K562 (cell line): ENCODE data around the gene DPH1. TPM values are rescaled to one million over a fixed set of nuclear protein-coding genes. Genes with fewer than 3 reads are reported as not detected.

ENCODE experiments used
- BHLHE40 ChIP-seq: IDR thresholded peaks from 2 replicates; pipeline ENCODE4 v1.6.1; 2011; ENCODE audit warnings: low read length, improper control_type of control experiment
- CHD4 ChIP-seq: fragments of 200-600 bp; sonication (generic); IDR thresholded peaks from 3 replicates; pipeline ENCODE4 v1.6.1; 2012; ENCODE audit warnings: low read depth, mild to moderate bottlenecking, mixed read lengths, low read length, inconsistent platforms; ENCODE audit not compliant: insufficient read depth, insufficient replicate concordance, poor library complexity, severe bottlenecking
- DEAF1 ChIP-seq: fragments of 450-650 bp; formaldehyde crosslinking; IDR thresholded peaks from 2 replicates; pipeline ENCODE4 v1.4.0; 2020; ENCODE audit warnings: mild to moderate bottlenecking, moderate library complexity
- HMBOX1 ChIP-seq: sonication (generic); IDR thresholded peaks from 2 replicates; pipeline ENCODE4 v1.6.1; 2016
- IRF2 ChIP-seq: sonication (generic); formaldehyde crosslinking; IDR thresholded peaks from 2 replicates; pipeline ENCODE4 v1.8.1; 2022; ENCODE audit warnings: mild to moderate bottlenecking, missing genetic modification reagents
- PTBP1 ChIP-seq: fragments of 200-400 bp; formaldehyde crosslinking; IDR thresholded peaks from 2 replicates; pipeline ENCODE4 v1.6.1; 2017; ENCODE audit warnings: low read depth, low read length
- RBM39 ChIP-seq: fragments of 200-400 bp; formaldehyde crosslinking; optimal IDR thresholded peaks from 2 replicates; pipeline ENCODE3; 2018; ENCODE audit warnings: low read depth, low read length
- SLC30A9 ChIP-seq: fragments of 250-450 bp; sonication (Bioruptor Pico); IDR thresholded peaks from 2 replicates; pipeline ENCODE4 v1.8.0; 2022; ENCODE audit warnings: mild to moderate bottlenecking, moderate library complexity
- TEAD4 ChIP-seq, 2 experiments: sonication (generic) in 1 of 2; formaldehyde crosslinking in 1 of 2; IDR thresholded peaks; 2 replicates each; pipeline versions ENCODE4 v1.6.1 to v1.8.0; 2012 to 2022; ENCODE audit warnings: borderline replicate concordance in 1 of 2, inconsistent platforms in 1 of 2, low read length in 1 of 2, mild to moderate bottlenecking in 1 of 2, missing genetic modification reagents in 1 of 2
- THRAP3 ChIP-seq: fragments of 450-650 bp; IDR thresholded peaks from 2 replicates; pipeline ENCODE4 v1.6.1; 2016; ENCODE audit warnings: mild to moderate bottlenecking, inconsistent platforms, borderline replicate concordance
- ZNF277 ChIP-seq: fragments of 250-450 bp; sonication (Bioruptor Pico); IDR thresholded peaks from 2 replicates; pipeline ENCODE4 v1.8.0; 2022; ENCODE audit warnings: inconsistent platforms, mild to moderate bottlenecking, moderate library complexity, borderline replicate concordance
- ZNF347 ChIP-seq: fragments of 450-650 bp; formaldehyde crosslinking; IDR thresholded peaks from 2 replicates; pipeline ENCODE4 v1.4.0; 2020; ENCODE audit warnings: low read depth, mild to moderate bottlenecking, moderate library complexity
- ZNF778 ChIP-seq: fragments of 450-650 bp; formaldehyde crosslinking; IDR thresholded peaks from 2 replicates; pipeline ENCODE4 v1.4.0; 2020; ENCODE audit warnings: mild to moderate bottlenecking, moderate library complexity
- polyA plus RNA-seq, 8 experiments: library from polyadenylated mRNA; depleted of rRNA in 4 of 8; stranded (reverse) in 5 of 8; unstranded in 3 of 8; fragments of >200 nt; fragmentation: Nextera tagmentation in 2 of 8; fragmentation: Illumina TruSeq in 1 of 8; extraction: Ambion mirVana in 2 of 8; extraction: Trizol in 1 of 8; gene quantifications; 2 replicates each; pipeline versions ENCODE4 v1.2.1 to v1.2.3, GENCODE V29; 2011 to 2014; ENCODE audit warnings: inconsistent platforms in 1 of 8, missing spikeins in 1 of 8
- total RNA-seq, 7 experiments: library from RNA; depleted of rRNA in 6 of 7; stranded (reverse); fragments of >200 nt in 6 of 7; fragmentation: Illumina TruSeq in 2 of 7; extraction: Trizol in 2 of 7; gene quantifications; 2 replicates each; pipeline versions ENCODE4 v1.2.1 to v1.2.3, GENCODE V29; 2011 to 2021; ENCODE audit warnings: low replicate concordance in 1 of 7
- TF ChIP-seq, protein P1 (sequence below): sonication (generic); formaldehyde crosslinking; IDR thresholded peaks from 2 replicates; pipeline ENCODE4 v1.8.0; 2022; ENCODE audit warnings: mild to moderate bottlenecking, missing genetic modification reagents
- TF ChIP-seq, protein P2 (sequence below): sonication (generic); formaldehyde crosslinking; IDR thresholded peaks from 2 replicates; pipeline ENCODE4 v1.8.0; 2022; ENCODE audit warnings: mild to moderate bottlenecking, missing genetic modification reagents, borderline replicate concordance

DPH1 gene
- total and polyA plus RNA-seq, 9 of the 15 experiments (the other 6 are each of a cell fraction or from before 2014, with no cell fraction given) = 0.42 to 40.6 (median 20.2) TPM

DNA sequence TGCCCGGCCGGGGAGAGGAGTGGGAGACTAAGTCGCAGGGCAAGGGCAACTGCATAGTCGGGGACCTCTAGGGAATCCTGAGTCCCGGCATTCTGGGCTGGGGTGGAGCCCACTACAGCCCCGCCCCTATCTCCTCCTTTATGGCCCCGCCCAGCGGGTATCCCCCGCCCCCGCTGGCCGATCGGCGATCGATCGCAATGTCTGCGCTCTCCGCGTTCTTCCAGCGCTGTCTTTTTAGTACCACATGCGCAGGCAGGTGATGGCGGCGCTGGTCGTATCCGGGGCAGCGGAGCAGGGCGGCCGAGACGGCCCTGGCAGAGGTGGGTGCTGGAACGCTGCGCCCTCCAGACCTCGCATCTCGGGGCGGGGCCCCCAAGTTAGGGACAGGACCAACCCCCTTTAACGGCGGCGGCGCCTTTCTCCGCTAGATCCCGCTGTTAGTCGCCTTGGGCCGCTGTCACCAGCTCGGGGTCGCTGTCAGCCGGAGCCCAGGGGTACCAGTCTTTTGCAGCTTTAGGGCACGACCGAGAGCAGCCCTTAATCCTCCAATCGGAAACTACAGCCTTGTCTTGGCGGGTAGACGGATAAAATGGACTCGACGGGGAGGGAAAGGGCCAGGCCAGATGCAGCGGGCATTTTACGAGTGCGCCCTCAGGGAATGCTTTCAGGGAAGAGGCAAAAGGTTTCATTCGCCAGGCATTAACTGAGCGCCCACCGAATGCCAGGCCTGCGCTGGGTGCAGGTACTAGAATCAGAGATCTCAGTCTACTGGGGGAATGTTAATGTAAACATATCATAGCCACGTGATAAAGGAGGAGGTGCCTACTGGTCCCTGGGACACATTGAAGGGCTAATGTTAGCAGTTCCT lies at the start of gene DPH1 (continued):
- TF ChIP-seq, protein P1, sequence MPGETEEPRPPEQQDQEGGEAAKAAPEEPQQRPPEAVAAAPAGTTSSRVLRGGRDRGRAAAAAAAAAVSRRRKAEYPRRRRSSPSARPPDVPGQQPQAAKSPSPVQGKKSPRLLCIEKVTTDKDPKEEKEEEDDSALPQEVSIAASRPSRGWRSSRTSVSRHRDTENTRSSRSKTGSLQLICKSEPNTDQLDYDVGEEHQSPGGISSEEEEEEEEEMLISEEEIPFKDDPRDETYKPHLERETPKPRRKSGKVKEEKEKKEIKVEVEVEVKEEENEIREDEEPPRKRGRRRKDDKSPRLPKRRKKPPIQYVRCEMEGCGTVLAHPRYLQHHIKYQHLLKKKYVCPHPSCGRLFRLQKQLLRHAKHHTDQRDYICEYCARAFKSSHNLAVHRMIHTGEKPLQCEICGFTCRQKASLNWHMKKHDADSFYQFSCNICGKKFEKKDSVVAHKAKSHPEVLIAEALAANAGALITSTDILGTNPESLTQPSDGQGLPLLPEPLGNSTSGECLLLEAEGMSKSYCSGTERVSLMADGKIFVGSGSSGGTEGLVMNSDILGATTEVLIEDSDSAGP (CRISPR knock-in tag) = no peak
- TF ChIP-seq THRAP3 (no peak), DEAF1 (CRISPR knock-in tag) (no peak), SLC30A9 (CRISPR knock-in tag) (no peak), HMBOX1 (no peak), IRF2 (no peak), PTBP1 (no peak), RBM39 (no peak), CHD4 (no peak), TEAD4 (IDR thresholded peaks at IDR 0.05; ENCODE audit: low read length) (no peak), TEAD4 (CRISPR knock-in tag; IDR thresholded peaks at IDR 0.05; ENCODE audit: borderline replicate concordance) (no peak), ZNF277 (no peak), ZNF347 (no peak), ZNF778 (CRISPR knock-in tag) (no peak), BHLHE40 (no peak)
- TF ChIP-seq, protein P2, sequence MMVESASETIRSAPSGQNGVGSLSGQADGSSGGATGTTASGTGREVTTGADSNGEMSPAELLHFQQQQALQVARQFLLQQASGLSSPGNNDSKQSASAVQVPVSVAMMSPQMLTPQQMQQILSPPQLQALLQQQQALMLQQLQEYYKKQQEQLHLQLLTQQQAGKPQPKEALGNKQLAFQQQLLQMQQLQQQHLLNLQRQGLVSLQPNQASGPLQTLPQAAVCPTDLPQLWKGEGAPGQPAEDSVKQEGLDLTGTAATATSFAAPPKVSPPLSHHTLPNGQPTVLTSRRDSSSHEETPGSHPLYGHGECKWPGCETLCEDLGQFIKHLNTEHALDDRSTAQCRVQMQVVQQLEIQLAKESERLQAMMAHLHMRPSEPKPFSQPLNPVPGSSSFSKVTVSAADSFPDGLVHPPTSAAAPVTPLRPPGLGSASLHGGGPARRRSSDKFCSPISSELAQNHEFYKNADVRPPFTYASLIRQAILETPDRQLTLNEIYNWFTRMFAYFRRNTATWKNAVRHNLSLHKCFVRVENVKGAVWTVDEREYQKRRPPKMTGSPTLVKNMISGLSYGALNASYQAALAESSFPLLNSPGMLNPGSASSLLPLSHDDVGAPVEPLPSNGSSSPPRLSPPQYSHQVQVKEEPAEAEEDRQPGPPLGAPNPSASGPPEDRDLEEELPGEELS (CRISPR knock-in tag) = no peak
